ENCODE measurements around the gene SCYGR6. TPM values are rescaled to one million over a fixed set of nuclear protein-coding genes. Genes with fewer than 3 reads are reported as not detected.
"Not testable (repeated sequence)": the region's sequence is repeated elsewhere in the genome, so short reads cannot be mapped to it uniquely, and the experiment has no call there.

Gene SCYGR6
- total RNA-seq: not detected

- ATAC-seq (no peak), DNase-seq (ENCODE audit: low spot score) (no peak)
These were observed at the start of gene SCYGR6 for GRCh38 chr2:227724394-227725039. TSS of gene SCYGR6 (minus strand) at chr2:227724757. CDS start at chr2:227724757, 0 bp downstream.

DNA sequence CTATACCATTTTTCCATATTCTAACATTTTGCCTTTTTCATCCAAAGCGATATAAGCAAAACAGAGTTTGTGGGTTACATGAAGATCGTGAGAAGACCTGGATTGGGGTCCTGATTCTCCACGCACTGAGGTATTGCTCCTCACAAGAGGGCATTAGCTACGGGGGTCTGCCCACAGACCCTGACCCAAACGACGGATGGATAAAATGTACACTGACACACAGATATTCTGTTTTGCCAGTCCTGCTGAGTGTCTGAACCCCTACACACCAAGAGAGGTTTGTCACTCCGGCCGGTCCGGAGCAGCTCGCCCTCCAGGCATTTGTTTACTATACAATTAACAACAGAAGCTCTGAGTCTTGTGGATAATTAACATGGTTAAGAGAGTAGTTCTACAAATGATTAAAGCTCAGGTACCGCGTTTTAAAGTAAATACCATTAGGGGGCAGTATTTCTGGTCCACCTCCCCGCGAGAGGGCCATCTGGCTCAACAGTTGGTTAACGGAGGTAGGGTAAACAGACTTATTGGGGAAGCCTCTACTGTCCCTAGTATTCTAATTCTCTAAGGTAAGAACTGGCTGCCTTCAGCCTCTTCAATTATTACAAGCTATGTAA is 49.6 kb upstream of the SCYGR6 start:
- DNase-seq (ENCODE audit: low spot score) (no peak), ATAC-seq (no peak)

DNA sequence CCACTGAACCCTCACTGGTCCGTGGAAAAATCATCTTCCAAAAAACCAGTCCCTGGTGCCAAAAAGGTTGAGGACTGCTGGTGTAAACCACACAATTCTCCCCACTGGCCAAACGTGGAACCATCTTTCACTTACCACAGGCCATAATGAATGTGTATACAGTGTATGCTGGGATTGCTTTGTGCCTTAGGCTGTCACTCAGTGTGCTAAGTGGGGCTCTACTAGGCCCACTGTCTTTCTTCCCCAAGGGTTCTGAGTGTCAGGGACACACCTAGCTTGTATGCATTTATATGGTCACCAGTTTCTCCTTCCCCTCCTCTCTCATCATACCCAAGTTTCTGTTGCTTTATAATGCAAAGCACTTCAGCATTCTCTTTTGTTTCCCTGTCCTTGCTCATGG is 48.4 kb upstream of the SCYGR6 start:
- ATAC-seq: no peak
- no peak for DNase-seq (ENCODE audit: low spot score)

DNA sequence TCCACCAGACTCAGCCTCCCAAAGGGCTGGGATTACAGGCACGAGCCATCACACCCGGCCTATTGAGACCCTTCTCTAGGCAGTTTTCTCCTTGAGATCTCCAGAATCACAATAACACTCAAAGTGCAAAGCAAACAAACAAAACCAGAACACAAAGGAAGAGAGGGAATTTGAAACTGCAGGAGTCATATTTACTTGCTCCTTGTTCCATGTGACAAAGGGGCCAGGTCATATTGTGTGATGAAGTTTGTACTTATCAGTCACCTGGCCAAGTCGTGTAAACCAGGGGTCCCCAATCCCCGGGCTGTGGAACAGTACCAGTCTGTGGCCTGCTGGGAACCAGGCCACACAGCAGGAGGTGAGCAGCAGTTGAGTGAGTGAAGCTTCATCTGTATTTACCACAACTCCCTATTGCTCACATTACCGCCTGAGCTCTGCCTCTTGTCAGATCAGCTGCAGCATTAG is 47.7 kb upstream of the SCYGR6 start:
- ATAC-seq: no peak
- DNase-seq (ENCODE audit: low spot score): no peak

DNA sequence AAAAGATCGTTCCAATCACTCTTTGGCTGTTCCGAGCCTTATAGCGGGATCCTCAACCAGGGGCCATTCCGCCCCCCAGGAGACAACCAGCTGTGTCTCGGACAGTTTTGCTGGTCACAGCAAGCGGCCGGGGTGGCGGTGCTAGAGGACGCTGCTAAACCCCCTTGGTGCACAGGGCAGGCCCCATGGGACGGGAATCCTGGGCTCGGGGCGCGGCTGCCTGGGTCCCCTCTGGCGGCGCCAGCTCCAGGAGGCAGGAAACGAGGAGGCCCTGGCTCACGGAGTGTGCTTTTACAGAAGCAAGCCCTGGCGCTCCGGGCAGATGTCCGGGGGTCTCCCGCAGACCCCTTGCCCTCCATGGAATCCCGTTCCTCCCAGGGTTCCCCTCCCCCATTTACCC is 43.3 kb upstream of the SCYGR6 start:
- no peak for DNase-seq (ENCODE audit: low spot score)

GRCh38 chr2:227766373-227766883 is 41.9 kb upstream of the SCYGR6 start:
- peak; percentile 100 for ATAC-seq
- peak; percentile 83 for DNase-seq (ENCODE audit: low spot score)

More for the DNA sequence above, 43.3 kb upstream of the SCYGR6 start:
- no peak for ATAC-seq

GRCh38 chr2:227765788-227766372 is 41.3 kb upstream of the SCYGR6 start:
- ATAC-seq (no peak), DNase-seq (ENCODE audit: low spot score) (no peak)

DNA sequence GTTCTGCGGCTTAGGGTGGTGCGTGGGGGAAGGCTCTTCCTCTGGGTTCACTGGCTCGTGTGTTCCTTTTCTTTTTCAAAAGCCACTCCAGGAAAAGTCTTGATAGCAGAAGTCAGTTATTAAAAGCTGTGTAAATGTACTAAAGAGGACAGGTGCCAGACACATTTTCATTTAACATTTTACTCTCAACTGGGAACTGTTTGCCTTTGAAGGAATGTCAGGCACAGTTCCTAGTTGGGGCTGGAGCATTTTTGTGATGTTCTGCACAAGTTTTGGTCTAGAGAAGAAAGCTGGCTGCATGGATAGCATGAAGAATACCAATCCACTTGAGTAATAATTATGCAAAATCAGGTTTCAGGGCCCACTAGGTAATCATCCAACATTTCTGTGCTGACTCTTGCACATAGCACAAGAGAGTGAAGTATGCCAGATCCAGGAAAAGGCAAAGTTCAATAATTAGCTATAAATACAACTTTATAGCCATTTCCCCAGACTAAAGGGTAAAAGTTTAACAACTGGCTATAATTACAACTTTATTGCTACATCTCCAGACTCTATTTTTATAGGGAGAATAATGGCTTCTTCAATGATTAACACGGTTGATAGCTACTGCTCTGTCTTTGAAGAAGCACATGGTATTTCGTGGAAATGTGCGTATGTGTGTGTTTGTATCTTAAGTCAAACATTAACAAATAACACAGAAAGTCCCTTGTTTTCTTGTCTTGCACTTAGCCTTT is 37.4 kb upstream of the SCYGR6 start:
- ATAC-seq: peak; percentile 36
- no peak for DNase-seq (ENCODE audit: low spot score)

DNA sequence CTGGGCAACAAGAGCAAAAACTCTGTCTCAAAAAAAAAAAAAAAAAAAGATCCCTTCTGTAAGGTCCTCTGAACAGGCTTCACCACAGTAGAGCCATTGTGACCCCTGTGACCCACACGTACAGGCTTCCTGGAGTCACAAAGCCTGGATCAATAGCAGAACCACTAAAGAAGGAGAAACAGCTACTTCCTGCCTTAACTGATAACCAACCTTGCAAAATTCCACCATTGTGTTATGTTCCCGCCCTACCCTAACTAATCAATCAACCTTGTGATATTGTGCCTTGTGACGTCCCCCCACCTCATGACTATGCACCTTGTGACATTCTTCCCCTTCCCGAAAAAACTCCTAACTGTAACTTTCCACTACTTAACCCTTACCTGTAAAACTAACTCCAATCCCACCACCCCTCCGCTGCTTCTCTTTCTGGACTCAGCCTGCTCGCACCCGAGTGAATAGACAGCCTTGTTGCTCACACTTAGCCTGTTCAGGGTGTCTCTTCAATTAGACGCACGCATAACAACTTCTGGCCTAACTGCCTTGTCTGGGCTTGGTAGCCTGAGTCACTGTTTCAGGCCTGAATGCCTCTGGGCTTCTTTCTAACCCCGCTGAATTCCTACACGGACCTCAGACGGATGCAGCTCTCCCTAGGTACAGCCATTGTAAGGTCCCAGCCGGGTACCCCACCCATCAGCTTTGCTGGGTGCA is 35.0 kb upstream of the SCYGR6 start:
- ATAC-seq (no peak), DNase-seq (ENCODE audit: low spot score) (no peak)

- ATAC-seq; DNase-seq (ENCODE audit: low spot score): not testable (repeated sequence)
These were observed 31.7 kb upstream of the SCYGR6 start for GRCh38 chr2:227756261-227756660.

- ATAC-seq (no peak), DNase-seq (ENCODE audit: low spot score) (no peak)
These were observed 23.5 kb upstream of the SCYGR6 start for GRCh38 chr2:227748079-227748478.

DNA sequence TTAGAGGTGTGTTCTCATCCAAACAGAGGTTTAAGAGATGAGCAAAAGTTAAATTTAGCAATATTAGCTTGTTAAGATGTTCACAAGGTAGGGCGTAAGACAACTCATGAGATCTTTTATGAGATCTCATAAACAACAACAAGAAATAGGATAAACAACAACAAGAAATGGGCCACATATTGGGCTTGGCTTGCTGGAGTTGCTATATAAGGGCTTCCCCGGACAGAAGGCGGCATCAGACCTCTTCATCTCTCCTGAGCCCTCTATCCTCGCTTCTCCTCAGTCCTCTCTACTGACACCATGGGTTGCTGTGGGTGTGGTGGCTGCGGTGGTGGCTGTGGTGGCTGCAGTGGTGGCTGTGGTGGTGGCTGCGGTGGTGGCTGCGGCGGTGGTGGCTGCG is 21.0 kb upstream of the SCYGR6 start, which contains the start of gene SCYGR8:
SCYGR8 (plus strand) TSS at position 301 of the 400 bp plus-strand sequence; CDS start at position 301, 0 bp downstream.
- ATAC-seq (no peak), DNase-seq (ENCODE audit: low spot score) (no peak)

DNA sequence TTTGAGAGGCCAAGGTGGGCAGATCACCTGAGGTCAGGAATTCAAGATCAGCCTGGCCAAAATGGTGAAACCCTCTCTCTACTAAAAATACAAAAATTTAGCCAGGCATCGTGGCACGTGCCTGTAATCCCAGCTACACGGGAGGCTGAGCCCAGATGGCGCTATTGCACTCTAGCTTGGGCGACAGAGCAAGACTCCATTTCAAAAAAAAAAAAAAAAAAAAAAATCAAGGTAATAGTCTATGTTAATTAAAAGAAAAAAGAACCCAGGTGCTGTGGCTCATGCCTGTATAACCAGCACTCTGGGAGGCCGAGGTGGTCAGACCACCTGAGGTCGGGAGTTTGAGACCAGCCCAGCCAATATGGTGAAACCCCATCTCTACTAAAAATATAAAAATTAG is 16.1 kb upstream of the SCYGR6 start:
- not testable (repeated sequence) for ATAC-seq; DNase-seq (ENCODE audit: low spot score)

- ATAC-seq: no peak
These were observed 14.8 kb upstream of the SCYGR6 start for GRCh38 chr2:227739351-227739750.

GRCh38 chr2:227728035-227728434 is 3.5 kb upstream of the SCYGR6 start, which contains the start of gene SCYGR7:
TSS of gene SCYGR7 (plus strand) at chr2:227728335. CDS start at chr2:227728335, 0 bp downstream.
- ATAC-seq (no peak), DNase-seq (ENCODE audit: low spot score) (no peak)

More at GRCh38 chr2:227739351-227739750, 14.8 kb upstream of the SCYGR6 start:
- DNase-seq (ENCODE audit: low spot score): no peak

- not testable (repeated sequence) for DNase-seq (ENCODE audit: low spot score); ATAC-seq
These were observed 1.7 kb downstream of the SCYGR6 start for GRCh38 chr2:227722821-227723220.

GRCh38 chr2:227720680-227721079 is 3.9 kb downstream of the SCYGR6 start:
- DNase-seq (ENCODE audit: low spot score) (no peak), ATAC-seq (no peak)

- DNase-seq (ENCODE audit: low spot score) (no peak), ATAC-seq (no peak)
These were observed 4.9 kb downstream of the SCYGR6 start for GRCh38 chr2:227719641-227720040.

GRCh38 chr2:227717687-227718567 is 6.6 kb downstream of the SCYGR6 start, which contains the start of gene SLC19A3:
TSS of gene SLC19A3 (minus strand) at chr2:227718028. CDS start at chr2:227702318, 15,710 bp downstream.
- ATAC-seq: peak; percentile 96
- DNase-seq (ENCODE audit: low spot score): peak; percentile 98

Data from left lobe of liver (tissue), 2 donors.